MCF 10A (cell line): ENCODE measurements around the gene PRKG1. TPM values are rescaled to one million over a fixed set of nuclear protein-coding genes. Genes with fewer than 3 reads are reported as not detected.

ENCODE experiments used
- BruUV-seq: library from RNA; stranded (reverse); fragments of 400-500 nt; replicated peaks from 2 replicates; lab custom pipeline; 2021; lab: Mats Ljungman, UMichigan
- CTCF ChIA-PET: fragments of 300-600 bp; sonication (Branson Sonifier 250); formaldehyde crosslinking; extraction: SDS; loops from one replicate; lab custom pipeline; 2021; ENCODE audit warnings: antibody characterized with exemption, inconsistent platforms; lab: Yijun Ruan, JAX
- POLR2A ChIA-PET: fragments of 300-600, 350-650 bp; sonication (Branson Sonifier 250); formaldehyde crosslinking; extraction: SDS; loops from one replicate; lab custom pipeline; 2020; ENCODE audit warnings: antibody characterized with exemption, inconsistent platforms; lab: Yijun Ruan, JAX
- DNase-seq: peaks from one replicate; pipeline ENCODE4 v3.0.0-alpha.2; 2018; ENCODE audit not compliant: unreplicated experiment
- H3K27ac Mint-ChIP-seq: one replicate; pipeline ENCODE4 v1.8.0; 2022; ENCODE audit warnings: mild to moderate bottlenecking, low read depth, mixed read lengths; ENCODE audit not compliant: unreplicated experiment
- H3K27me3 Mint-ChIP-seq: one replicate; pipeline ENCODE4 v1.8.0; 2022; ENCODE audit warnings: mixed read lengths; ENCODE audit not compliant: insufficient read depth, unreplicated experiment
- H3K36me3 Mint-ChIP-seq: one replicate; pipeline ENCODE4 v1.8.0; 2022; ENCODE audit warnings: mild to moderate bottlenecking, moderate library complexity, mixed read lengths; ENCODE audit not compliant: insufficient read depth, unreplicated experiment
- H3K4me1 Mint-ChIP-seq: one replicate; pipeline ENCODE4 v1.8.0; 2022; ENCODE audit warnings: mixed read lengths; ENCODE audit not compliant: insufficient read depth, unreplicated experiment
- H3K4me3 Mint-ChIP-seq: one replicate; pipeline ENCODE4 v1.8.0; 2022; ENCODE audit warnings: mild to moderate bottlenecking, moderate library complexity, mixed read lengths; ENCODE audit not compliant: unreplicated experiment
- H3K9me3 Mint-ChIP-seq: one replicate; pipeline ENCODE4 v1.8.0; 2022; ENCODE audit warnings: mixed read lengths; ENCODE audit not compliant: unreplicated experiment
- intact Hi-C: fragments of 100-400 bp; cut with micrococcal nuclease; formaldehyde crosslinking; loops from 2 replicates; pipeline ENCODE4 v1.14.1; 2022
- total RNA-seq: library from RNA; stranded (reverse); gene quantifications from 2 replicates; pipeline ENCODE4 v1.2.3, GENCODE V29; 2022
- TF ChIP-seq, protein P1 (sequence below): fragments of 200-600 bp; IDR thresholded peaks from one replicate; pipeline ENCODE4 v1.8.0; 2022; ENCODE audit warnings: antibody characterized with exemption, mild to moderate bottlenecking; ENCODE audit not compliant: unreplicated experiment

The PRKG1 gene
- total RNA-seq, 1 experiment from 2014 or later = 0.09 TPM

DNA sequence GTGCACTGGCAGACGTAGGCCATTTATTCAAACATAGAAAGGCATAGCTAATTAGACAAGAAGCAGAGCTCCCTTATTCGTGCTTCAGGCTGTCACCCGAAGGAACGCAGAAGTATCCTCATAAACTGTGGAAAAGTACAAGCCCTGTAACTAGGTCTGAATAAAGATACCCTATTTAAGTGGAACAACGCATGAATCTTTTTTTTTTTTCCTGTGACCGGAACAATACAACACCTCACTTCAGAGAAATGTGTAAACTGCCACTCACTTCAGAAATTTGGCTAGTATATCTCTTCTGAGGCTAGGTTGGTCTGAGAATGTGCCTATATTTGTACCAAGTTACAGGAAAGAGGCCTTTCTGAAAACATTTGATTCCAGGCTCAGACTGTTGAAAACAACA, 633.1 kb downstream of the PRKG1 start:
- no peak for DNase-seq
- H3K9me3 Mint-ChIP-seq = no peaks in the 10 kb centered on the region
- no peaks in the 10 kb centered on the region for H3K36me3 Mint-ChIP-seq
- intact Hi-C loops = no loop called here
- no TSS peak for BruUV-seq
- TF ChIP-seq, protein P1, sequence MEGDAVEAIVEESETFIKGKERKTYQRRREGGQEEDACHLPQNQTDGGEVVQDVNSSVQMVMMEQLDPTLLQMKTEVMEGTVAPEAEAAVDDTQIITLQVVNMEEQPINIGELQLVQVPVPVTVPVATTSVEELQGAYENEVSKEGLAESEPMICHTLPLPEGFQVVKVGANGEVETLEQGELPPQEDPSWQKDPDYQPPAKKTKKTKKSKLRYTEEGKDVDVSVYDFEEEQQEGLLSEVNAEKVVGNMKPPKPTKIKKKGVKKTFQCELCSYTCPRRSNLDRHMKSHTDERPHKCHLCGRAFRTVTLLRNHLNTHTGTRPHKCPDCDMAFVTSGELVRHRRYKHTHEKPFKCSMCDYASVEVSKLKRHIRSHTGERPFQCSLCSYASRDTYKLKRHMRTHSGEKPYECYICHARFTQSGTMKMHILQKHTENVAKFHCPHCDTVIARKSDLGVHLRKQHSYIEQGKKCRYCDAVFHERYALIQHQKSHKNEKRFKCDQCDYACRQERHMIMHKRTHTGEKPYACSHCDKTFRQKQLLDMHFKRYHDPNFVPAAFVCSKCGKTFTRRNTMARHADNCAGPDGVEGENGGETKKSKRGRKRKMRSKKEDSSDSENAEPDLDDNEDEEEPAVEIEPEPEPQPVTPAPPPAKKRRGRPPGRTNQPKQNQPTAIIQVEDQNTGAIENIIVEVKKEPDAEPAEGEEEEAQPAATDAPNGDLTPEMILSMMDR = no peak
- H3K4me1 Mint-ChIP-seq = no peaks in the 10 kb centered on the region
- ChIA-PET POLR2A (no interaction called here), CTCF (interaction anchor here (0.6 kb wide), 1 partner anchor 196 kb away, joined by 3 read pairs; no protein-coding TSS in a partner anchor)
- H3K4me3 Mint-ChIP-seq = no peak overlapping the region
- no peaks in the 10 kb centered on the region for H3K27me3 Mint-ChIP-seq
- no peak overlapping the region for H3K27ac Mint-ChIP-seq

DNA sequence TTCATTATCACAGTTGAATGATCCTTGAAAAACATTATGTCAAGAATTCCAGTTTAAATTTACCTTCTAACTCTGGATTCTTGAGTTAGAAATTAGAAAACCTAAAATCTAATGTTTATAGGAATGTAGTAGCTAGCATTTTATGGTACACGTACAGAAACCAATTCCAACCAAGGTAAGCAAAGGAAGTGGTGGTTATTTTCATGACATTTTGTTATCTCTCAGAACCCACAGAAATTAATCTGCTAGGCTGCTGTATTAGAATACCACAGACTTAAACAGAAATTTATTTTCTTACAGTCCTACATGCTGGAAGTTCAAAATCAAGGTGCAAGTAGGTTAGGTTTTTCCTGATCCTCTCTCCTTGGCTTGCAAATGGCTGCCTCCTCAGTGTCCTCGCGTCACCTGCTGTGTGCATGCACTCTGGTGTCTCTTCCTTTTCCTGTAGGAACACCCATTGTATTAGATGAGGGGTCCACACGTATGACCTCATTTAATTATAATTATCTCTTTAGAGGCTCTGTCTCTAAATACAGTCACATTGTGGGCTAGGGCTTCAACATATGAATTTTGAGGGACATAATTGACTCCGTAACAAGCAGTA, 633.6 kb downstream of the PRKG1 start:
- Mint-ChIP-seq H3K27ac (no peak overlapping the region), H3K4me3 (no peak overlapping the region), H3K9me3 (no peaks in the 10 kb centered on the region), H3K27me3 (no peaks in the 10 kb centered on the region), H3K4me1 (no peaks in the 10 kb centered on the region), H3K36me3 (no peaks in the 10 kb centered on the region)
- no TSS peak for BruUV-seq
- POLR2A ChIA-PET = no interaction called here
- CTCF ChIA-PET = interaction anchor here (0.6 kb wide), 1 partner anchor 227 kb away, joined by 4 read pairs; no protein-coding TSS in a partner anchor
- intact Hi-C loops = no loop called here
- TF ChIP-seq, protein P1 = no peak
- DNase-seq = no peak

DNA sequence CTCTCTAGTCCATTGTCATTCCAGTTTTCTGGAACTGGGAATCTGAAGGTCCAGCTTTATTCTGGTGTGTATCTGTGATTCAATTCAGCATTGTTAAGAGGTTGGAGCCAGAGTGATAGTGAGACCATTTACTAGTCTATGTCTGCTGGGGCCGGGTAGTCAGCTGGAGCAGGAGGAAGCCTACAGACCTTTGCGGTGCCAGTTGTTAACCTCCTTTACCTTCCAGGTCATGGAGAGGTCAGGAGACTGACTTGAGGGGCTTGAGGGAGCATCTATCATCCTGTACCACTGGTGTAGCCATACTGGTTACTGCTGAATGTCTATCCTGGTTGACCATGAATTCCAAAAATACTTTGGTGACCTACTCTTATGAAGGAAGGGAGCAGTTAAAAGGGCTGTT, 634.3 kb downstream of the PRKG1 start:
- BruUV-seq = no TSS peak
- POLR2A ChIA-PET = no interaction called here
- DNase-seq = no peak
- intact Hi-C loops = no loop called here
- CTCF ChIA-PET = interaction anchor here (0.6 kb wide), 1 partner anchor 227 kb away, joined by 4 read pairs; no protein-coding TSS in a partner anchor
- H3K27ac Mint-ChIP-seq = no peak overlapping the region
- no peak overlapping the region for H3K4me3 Mint-ChIP-seq
- no peaks in the 10 kb centered on the region for H3K4me1 Mint-ChIP-seq
- no peaks in the 10 kb centered on the region for H3K36me3 Mint-ChIP-seq
- no peaks in the 10 kb centered on the region for H3K27me3 Mint-ChIP-seq
- no peaks in the 10 kb centered on the region for H3K9me3 Mint-ChIP-seq
- TF ChIP-seq, protein P1 = no peak

DNA sequence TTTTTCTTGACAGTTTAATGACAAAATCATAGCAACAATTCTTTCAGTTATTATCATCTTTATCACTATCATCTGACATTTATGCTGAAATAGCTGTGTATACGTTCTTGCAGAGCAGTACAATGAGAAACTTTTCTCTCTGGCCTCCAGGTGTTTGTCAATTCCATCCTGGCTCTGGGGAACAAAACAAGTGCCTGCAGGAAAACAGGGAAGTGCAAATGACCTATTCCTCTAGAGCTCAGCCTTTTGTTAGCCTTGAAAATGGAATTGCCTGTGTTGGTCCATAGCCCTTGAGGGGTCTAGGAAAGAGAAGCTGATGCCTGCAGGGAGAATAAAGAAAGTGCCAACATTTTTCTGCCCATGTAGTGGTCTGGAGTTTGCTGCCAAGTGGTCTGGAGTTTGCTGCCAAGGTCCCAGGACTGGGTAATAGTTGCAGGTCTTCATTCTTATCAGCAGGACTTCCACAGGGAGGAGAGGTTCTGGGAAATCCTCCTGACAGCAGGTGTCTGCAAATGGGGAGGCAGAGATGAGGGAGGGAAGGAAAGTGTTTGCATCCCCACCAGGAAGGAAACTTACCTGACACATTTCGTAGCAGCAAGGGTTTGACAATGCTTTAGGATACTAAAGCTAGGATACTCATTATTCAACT, 635.2 kb downstream of the PRKG1 start:
- Mint-ChIP-seq H3K27ac (no peak overlapping the region), H3K36me3 (no peaks in the 10 kb centered on the region), H3K27me3 (no peaks in the 10 kb centered on the region), H3K4me1 (no peaks in the 10 kb centered on the region), H3K9me3 (no peaks in the 10 kb centered on the region), H3K4me3 (no peak overlapping the region)
- intact Hi-C loops = no loop called here
- TF ChIP-seq, protein P1 = no peak
- POLR2A ChIA-PET = no interaction called here
- DNase-seq = no peak
- CTCF ChIA-PET = interaction anchor here (1.5 kb wide), 1 partner anchor 11 kb away, joined by 5 read pairs; no protein-coding TSS in a partner anchor
- no TSS peak for BruUV-seq
